OCI-LY1 (cell line): Measurements from ENCODE around the gene TMEM187.
"Not testable (repeated sequence)": the region's sequence is repeated elsewhere in the genome, so short reads cannot be mapped to it uniquely, and the experiment has no call there.

Experiments used
- CTCF ChIP-seq: fragments of 200-600 bp; sonication (generic), shearing (Covaris generic); IDR thresholded peaks from 2 replicates; pipeline ENCODE4 v1.5.1; 2017; ENCODE audit warnings: mild to moderate bottlenecking, antibody characterized with exemption, low read length, moderate library complexity, mixed read lengths
- EZH2 ChIP-seq: fragments of 200-600 bp; sonication (generic), shearing (Covaris generic); IDR thresholded peaks from 2 replicates; pipeline ENCODE4 v1.8.0; 2017; ENCODE audit warnings: borderline replicate concordance, mixed run types, mild to moderate bottlenecking, antibody characterized with exemption, low read length, moderate library complexity, mixed read lengths

GRCh38 chrX:153980394-153980793 lies 7.8 kb downstream of the TMEM187 start:
- TF ChIP-seq CTCF, EZH2: not testable (repeated sequence)
